HG02884 (cell line): Measurements from ENCODE around the gene CD207.
A peak's percentile ranks its signal among the peaks of the same experiment; 100 is the strongest.
"Not testable (repeated sequence)": the region's sequence is repeated elsewhere in the genome, so short reads cannot be mapped to it uniquely, and the experiment has no call there.

Source experiments
- ATAC-seq: cut with Tn5 transposase; IDR thresholded peaks from one replicate; pipeline ENCODE4 v1.9.1; 2021; ENCODE audit warnings: mild to moderate bottlenecking, moderate library complexity; ENCODE audit not compliant: unreplicated experiment

Gene CD207

GRCh38 chr2:70835643-70836042 is at the start of gene CD207:
Gene CD207, minus strand, starts transcription at chr2:70835816. Its CDS starts 40 bp downstream, at chr2:70835776.
- no peak for ATAC-seq

GRCh38 chr2:70878543-70878942 is 42.9 kb upstream of the CD207 start:
- ATAC-seq: not testable (repeated sequence)

GRCh38 chr2:70876138-70876537 is 40.5 kb upstream of the CD207 start:
- not testable (repeated sequence) for ATAC-seq

GRCh38 chr2:70873541-70873940 is 37.9 kb upstream of the CD207 start:
- ATAC-seq: no peak

- ATAC-seq: no peak
Measured at GRCh38 chr2:70871398-70872211, 36.0 kb upstream of the CD207 start.

- ATAC-seq: no peak
Measured at GRCh38 chr2:70870790-70871189, 35.2 kb upstream of the CD207 start.

- no peak for ATAC-seq
Measured at GRCh38 chr2:70868970-70869369, 33.4 kb upstream of the CD207 start.

- peak; percentile 70 for ATAC-seq
Measured at GRCh38 chr2:70861777-70862625, 26.4 kb upstream of the CD207 start.

GRCh38 chr2:70855667-70856066 is 20.1 kb upstream of the CD207 start:
- ATAC-seq: no peak

GRCh38 chr2:70854411-70854810 is 18.8 kb upstream of the CD207 start:
- no peak for ATAC-seq

- ATAC-seq: no peak
Measured at GRCh38 chr2:70852824-70853223, 17.2 kb upstream of the CD207 start.

GRCh38 chr2:70851704-70852103 is 16.1 kb upstream of the CD207 start:
- ATAC-seq: peak; percentile 68

- no peak for ATAC-seq
Measured at GRCh38 chr2:70850925-70851324, 15.3 kb upstream of the CD207 start.

GRCh38 chr2:70842401-70842800 is 6.8 kb upstream of the CD207 start:
- no peak for ATAC-seq

- no peak for ATAC-seq
Measured at GRCh38 chr2:70837980-70838925, 2.6 kb upstream of the CD207 start.

- no peak for ATAC-seq
Measured at GRCh38 chr2:70834881-70835280, 735 bp downstream of the CD207 start.

- ATAC-seq: no peak
Measured at GRCh38 chr2:70834106-70834505, 1.5 kb downstream of the CD207 start.

- no peak for ATAC-seq
Measured at GRCh38 chr2:70833246-70833645, 2.4 kb downstream of the CD207 start.

GRCh38 chr2:70832386-70832785 is 3.2 kb downstream of the CD207 start:
- no peak for ATAC-seq

- ATAC-seq: no peak
Measured at GRCh38 chr2:70831861-70832260, 3.8 kb downstream of the CD207 start.

GRCh38 chr2:70830366-70830765 is 5.2 kb downstream of the CD207 start:
- no peak for ATAC-seq
